Stimulated activated CD8-positive, alpha-beta memory T cell treated with anti-CD3 and anti-CD28 coated beads, Interleukin-4, amount 100 ng/mL, for 1 hour (primary cell): ENCODE results near the gene SUMO3.
"Not testable (repeated sequence)": the region's sequence is repeated elsewhere in the genome, so short reads cannot be mapped to it uniquely, and the experiment has no call there.

ENCODE experiments used
- DNase-seq, 2 donors: peaks; one replicate each; pipeline ENCODE4 v3.0.0-alpha.2; 2020; ENCODE audit warnings: low read depth in 2 of 2, low spot score in 1 of 2

SUMO3 gene

DNA sequence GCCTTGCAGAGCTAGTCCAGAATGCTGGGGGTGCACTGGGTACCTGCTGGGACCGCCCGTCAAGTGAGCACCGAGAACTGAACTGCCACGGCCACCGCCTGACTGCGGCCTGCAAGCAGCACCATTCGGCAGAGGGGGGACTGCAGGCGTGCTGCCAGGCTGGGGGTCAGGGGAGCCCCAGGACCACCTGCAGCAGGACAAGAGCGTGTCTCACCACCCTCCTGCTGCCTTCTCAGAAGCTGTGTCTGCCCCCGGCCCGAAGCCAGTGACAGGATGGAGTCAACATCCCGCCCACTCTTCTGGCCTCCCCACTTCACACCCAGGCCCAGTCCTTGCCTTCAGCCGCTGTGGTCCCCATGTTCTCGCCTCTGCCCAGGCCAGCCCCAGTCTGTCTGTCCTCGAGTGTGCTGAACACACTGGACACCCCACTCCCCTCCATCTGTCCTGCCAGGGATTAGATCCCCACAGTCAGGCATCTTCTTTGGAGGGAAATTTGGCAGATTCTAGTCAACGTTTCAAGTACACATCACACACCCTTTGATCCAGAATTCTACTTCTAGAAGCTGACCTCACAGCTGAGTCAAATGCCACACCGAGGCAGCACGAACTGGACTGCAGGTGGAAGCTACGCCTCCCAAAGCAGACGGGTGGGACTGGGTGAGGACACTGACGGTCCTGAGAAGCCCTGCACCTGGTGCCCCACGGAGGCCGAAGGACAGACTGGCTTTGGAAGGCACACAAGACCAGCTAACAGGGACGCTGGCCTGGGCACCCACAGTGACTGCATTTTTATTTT, 29.6 kb upstream of the SUMO3 start:
- no peak for DNase-seq

DNA sequence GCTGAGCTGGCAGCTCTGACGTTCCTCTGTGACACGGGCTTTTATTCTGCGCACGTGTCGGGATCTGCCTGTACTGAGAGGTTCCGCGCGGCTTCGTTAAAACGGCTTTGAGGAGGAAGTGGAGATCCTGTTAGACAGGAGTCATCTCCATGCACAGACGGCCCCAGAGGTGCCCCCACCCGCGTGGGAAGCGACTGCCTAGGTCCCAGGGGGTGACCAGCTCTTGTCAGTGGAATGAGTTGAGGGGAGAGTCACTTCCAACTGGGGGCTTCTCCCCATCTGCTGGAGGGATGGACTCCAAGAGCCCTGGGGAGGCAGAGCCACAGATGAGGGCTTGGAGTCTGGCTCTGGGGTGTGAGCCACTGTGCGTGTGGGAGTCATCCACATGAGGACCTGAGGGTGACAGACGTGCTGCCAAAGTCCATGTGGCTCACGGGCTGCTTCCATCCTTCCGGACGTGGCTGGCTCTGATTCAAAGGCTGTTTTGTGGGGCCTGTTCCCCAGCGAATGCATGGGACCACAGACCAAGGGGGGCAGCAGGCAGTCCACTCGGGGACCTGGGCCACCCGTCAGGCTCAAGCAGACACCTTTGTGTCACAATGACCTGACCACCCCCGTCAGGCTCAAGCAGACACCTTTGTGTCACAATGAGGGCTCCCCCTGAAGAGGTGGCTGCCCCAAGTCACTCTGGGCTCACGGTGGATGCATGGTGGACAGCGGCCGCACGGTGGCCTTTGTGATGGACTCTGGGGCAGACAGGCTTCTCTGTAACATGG, 28.8 kb upstream of the SUMO3 start:
- DNase-seq = no peak

DNA sequence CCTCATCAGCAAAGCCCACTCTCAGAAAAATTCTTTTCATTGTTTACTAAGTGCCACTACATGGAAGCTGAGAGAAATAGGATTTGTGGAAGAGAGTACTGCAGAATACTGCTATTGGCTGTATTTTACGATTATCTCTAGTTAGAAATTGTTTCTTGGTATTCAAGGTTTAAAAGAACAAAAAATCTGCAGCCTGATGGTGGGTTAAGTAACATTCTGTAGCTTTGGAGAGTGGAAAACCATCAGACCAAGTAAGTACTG, 28.3 kb upstream of the SUMO3 start:
- no peak for DNase-seq

DNA sequence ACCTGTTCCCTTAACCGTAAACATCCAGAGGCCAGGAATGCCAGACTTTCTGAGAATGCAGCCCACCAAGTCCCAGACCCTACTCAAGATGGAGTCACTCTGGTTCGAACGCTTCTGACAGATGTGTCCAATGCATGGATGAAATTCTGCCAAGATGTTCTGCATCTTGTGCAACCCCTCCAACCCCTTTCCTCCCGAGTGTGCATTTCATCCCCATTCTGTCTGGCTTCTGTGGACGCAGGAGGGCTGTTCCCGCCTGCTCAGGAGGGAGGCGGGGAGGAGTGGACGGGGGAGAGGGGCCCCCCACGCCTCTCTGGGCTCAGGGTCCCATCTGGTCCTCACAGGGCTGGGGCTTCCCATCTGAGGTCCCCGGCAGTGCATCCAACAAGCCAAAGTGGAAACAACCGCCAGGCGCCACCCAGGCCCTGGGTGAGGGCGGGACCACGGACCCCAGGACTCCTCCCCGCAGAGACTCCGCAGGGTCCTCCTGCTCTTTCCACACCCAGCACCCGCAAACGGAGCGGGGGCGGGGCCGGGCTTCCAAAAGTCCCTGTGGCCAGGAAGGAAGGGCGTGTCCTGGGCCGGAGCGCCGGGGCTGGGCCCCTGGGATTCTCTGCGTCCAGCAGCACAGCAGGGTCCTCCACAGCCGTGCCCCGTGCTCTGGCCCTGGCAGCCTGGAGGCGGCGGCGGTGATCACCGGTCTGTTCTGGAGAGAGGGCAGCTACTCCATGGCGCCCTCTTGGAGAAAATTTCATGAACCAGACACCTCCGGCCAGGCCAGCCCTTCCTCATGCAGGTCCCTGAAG, 27.8 kb upstream of the SUMO3 start:
- DNase-seq = no peak

DNA sequence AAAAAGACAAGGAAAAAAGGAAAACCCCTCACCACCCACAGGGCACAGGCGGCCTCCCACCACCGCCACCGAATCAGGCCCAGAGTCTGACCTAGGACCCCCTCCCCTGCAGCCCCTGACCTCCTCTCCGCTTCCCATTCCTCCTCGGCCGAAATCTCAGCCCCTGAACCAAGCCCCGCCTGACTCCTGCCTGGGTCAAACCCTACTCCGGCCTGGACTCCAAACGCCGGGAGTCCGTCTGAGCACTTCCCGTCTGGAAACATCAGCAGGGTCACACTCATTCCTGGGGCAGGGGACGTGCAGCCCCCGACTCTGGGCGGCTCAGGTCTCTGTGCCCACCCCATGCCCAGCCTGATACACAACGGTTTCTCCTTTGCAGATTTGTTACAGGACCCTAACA, 26.4 kb upstream of the SUMO3 start:
- DNase-seq = no peak

DNA sequence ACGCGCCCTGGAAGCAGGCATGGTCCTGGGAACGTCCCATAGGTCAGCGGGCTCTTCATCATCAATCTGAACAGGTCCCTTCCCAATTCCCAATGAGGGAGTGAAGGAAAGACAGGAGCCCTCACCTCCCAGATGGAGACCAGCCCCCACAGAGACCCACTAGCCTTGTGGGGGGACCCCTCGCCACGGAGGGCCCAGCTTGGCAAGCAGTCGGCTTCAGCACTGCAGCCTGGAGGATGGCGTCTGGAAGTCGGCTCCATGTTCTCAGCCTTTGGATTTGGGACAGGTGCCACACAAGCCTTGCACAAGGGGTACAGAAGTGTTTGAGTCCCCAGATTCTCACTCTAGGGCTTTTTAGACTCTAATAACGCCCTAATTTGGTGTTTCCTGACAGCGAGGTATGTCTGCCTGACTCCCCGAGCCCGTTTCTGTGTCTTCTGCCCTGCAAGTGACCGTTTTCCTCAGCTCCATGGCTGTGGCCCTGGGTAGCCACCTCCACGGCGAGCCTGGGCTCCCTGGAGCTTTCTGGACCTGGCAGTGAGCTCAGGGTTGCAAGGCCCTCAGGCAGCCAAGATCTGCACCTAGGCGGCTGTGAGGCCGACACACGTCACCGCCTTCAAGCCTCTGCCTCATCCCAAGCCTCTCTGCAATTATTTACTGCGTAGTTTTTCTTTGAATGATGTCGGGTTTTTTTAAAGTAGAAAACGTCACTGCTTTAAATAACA, 25.0 kb upstream of the SUMO3 start:
- no peak for DNase-seq

DNA sequence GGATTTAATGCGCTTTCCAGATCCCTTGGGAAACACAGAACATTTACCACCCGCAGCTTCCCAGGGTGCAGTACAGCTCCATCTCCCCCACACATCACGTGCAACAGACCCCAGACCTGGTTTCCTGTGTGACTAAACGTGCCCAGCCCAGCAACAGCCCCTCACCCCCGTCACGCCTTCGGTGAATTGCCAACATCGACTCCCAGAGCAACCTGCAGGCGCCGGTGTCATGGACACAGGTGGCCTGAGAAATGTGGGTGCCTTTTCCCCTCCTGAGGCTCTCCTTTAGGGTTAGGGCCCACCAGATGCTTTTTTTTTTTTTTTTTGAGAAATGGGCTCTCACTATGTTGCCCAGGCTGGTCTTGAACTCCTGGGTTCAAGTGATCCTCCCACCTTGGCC, 24.2 kb upstream of the SUMO3 start:
- no peak for DNase-seq

DNA sequence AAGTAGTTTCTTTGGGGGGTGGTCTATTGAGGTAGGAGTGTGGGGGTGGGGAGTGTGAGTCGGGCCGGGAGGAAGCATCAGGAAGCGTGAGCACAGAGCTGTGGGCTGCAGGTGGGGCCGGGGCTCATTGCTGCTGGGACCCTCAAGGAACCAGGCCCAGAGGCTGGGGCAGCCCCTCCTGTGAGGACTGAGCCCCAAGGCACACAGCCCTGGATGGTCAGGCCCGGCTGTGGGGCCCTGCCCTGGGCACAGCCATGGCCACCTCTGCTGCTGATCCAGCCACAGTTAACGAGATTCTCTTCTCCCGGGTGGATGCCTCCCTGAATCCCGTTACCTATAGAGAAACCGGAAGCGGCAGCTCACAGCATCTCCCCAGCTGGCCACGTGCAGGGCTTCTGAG, 22.9 kb upstream of the SUMO3 start:
- DNase-seq = no peak

DNA sequence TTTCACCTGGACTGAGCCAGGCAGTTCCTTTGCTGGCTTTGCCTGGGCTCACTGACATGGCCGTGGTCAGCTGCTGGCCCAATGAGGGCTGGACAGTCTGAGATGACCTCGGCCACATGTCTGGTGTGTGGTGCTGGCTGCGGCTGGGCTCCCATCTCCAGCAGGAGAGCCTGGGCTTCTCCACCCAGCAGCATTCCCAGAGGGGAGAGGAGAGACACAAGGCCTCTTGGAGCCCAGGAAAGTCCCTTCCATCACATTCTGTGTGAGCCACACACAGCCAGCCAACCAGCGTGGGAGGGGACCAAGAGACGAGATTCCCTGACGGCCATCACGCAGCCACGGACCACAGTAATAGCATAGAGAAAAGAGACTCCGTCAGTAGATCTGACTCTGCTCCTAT, 21.1 kb upstream of the SUMO3 start:
- DNase-seq = no peak

DNA sequence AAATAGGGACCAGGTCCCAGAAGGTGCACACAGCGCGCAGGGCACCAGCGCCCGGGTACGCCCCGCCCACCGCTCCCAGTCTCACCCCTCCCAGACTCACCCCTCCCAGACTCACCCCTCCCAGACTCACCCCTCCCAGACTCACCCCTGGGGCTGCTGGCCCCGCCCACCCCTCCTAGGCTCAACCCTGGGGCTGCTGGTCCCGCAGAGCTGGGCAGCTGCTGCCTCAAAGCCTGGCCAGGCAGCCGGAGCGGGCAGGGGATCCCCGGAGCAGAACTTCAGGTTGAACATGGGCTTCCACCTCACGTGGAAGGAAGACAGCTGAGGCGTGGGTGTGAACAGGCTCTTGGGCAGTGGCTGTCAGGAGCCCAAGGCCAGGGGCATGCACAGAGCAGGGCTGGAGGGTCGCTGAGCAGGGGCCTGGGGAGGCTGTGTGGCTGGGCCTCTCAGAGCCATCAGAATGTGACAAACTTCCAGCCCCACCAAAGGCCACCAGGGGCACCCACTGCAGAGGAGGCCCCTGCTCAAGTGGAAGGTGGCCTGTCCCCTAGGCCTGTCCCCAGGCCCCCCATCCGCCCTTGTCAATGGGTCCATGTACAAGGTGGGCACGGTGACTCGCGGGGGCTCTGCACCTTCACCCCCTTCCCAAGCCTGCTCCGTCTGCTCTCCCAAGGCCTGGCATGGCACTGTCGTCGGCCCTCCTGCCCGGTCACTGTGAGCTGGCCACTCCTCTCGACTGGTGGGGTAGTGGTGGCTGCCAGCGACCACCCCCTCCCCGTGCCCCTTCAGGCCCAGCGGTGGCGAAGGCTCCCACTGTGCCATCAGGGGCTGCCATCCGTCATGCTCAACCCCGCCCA, 20.4 kb upstream of the SUMO3 start:
- no peak for DNase-seq

DNA sequence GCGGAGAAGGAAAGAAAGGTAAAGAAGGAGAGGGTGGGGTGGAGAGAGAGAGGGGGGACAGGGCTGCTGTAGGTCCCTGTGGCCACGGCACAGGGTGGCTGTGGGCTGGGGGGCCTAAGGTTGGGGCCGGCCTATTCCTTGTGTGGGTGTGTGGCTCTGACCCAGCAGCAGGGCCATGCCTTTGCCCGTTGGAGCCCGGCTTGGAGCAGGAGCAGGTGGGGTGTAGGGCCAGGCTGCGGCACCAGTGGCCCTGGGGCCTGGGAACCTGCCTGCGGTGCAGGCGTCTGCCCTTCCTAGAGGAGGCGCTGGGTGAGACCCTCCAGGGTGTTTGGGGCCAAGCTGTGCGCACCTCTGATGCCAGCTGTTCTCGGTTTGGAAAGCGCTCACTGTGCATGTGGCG, 19.7 kb upstream of the SUMO3 start:
- DNase-seq = no peak

DNA sequence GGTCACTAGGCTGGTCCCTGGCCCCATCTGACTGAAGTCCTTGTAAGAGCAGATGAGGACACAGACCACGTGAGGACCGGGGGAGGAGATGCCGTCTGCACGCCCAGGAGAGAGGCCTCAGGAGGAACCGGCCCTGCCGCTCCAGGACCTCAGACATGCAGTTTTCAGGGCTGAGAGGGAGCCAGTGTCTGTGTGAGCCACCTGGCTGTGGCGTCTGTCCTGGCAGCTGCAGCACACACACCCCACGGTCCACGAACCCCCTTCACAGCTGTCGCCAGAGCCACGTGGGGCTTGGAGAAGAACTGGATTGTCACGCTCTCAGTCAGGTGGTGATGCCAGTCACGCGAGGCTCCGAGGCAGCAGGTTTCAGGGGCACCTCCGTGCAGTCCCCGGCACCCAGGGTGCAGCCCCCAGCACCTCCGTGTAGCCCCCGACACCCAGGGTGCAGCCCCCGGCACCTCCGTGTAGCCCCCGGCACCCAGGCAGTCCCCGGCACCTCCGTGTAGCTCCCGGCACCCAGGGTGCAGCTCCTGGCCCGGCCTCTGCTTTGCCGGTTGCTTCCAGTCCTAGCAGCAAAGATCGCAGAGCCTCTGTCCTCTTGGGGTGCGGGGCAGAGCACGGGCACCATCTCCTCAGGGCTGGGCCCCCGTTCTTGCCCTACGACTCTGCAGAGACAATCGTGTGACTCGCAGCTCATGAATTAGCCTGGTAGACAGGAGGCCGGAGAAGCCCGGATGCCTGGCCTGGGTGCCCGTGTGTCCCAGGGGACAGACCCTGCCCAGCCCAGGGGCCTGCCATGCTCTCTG, 19.0 kb upstream of the SUMO3 start:
- DNase-seq = no peak

DNA sequence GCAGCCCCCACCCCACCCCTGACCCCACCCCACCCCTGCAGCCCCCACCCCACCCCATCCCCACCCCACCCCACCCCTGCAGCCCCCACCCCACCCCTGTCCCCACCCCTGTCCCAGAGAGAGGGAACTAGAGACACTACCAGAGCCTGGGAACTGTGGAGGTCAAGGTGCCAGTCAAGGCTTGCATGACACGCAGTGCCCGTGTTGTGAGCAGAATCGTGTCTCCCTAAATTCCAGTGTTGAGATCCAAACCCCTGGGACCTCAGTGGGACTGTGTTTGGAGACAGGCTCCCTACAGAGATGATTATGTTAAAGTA, 18.4 kb upstream of the SUMO3 start:
- no peak for DNase-seq

DNA sequence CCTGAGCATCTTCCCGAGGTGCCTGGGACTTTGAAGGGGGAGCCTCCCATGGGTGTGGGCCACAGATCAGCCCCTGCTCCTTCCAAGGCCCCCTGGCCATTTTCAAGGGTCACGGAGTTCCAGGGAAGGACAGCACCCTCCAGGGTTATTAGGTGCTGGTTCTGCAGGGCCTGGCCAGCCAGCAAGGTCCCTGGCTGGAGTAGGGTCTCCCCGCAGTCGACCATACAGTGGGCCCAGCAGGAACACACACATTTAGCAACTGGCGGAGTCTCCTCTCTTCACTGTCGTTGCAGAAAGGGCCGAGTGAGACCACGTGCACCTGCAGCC, 17.7 kb upstream of the SUMO3 start:
- no peak for DNase-seq

DNA sequence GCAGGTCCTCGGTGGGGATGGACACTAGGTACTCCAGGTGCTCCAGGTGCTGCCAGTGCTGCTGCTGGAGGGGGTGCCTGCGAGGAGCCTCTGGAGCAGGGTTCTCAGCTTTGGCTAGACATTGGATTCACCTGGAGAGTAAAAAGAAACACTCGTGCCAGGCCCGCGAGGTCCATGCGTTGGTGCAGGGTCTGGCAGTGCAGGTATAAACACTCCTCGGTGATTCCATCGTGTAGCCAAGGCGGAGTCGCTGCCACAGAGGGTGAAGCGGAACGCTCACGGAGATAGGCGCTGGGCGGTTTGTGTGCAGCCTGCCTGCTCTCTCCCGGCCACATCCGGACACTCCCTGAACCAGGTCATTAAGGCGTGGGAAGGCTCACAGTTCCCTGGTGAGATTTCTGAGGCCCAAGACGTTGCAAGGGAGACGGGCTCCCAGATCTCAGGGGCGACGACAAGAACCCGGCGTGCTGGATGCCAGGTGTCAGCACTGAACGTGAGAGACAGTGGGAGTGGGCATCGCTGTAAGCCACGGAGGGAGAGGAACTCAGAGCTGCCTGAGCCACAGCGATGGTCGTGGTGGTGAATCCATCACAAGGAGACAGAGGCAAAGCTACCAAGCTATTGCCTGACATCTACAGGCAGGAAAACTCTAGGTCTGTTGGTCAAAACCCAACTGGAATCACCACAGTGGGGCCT, 17.2 kb upstream of the SUMO3 start:
- no peak for DNase-seq

DNA sequence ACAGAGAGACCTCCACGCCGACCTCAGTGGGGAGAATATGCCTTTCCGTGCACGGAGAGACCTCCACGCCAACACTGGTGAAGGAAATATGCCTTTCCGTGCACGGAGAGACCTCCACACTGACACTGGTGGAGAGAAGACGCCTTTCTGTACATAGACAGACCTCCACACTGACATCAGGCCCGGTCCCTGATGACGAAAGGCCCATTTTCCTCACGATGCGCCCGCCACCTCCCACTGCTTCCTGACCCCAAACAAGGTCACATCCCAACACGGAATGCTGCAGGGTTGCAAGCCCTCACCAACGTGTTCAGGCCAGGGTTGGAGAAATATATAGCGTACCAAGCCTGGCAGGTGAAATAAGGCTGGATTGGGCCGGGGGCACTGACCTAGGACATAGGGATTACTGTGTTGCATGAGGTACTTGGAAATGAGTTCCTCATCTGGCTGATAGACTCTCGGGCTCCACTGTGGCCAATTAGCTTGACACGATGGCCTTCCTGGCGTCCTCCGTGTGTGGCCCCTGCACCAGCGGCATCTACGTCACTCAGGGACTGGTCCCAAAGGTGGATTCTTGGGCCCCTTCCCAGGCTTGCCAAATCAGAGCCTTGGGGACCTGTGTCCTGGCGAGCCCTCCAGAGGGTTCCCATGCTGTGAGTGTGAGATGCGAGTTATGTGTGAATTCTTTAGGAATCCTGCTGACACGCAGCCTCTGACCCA, 16.5 kb upstream of the SUMO3 start:
- no peak for DNase-seq

DNA sequence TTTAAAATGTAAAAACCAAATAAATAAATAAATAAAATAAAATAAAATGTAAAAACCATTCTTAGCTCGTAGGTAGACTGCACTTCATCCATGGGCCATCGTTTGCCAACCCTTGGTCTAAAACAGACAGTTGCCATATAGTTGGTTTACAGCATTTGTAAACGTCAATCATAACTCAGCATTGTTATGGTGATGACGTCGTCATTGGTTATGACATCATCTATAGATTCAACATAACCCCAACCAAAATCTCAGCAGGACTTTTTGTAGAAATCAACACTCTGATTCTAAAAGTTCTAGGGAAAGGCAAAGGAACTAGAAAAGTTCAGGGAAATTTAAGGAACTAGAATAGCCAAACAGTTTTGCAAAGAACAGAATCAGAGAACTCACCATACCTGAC, 15.8 kb upstream of the SUMO3 start:
- DNase-seq = no peak

DNA sequence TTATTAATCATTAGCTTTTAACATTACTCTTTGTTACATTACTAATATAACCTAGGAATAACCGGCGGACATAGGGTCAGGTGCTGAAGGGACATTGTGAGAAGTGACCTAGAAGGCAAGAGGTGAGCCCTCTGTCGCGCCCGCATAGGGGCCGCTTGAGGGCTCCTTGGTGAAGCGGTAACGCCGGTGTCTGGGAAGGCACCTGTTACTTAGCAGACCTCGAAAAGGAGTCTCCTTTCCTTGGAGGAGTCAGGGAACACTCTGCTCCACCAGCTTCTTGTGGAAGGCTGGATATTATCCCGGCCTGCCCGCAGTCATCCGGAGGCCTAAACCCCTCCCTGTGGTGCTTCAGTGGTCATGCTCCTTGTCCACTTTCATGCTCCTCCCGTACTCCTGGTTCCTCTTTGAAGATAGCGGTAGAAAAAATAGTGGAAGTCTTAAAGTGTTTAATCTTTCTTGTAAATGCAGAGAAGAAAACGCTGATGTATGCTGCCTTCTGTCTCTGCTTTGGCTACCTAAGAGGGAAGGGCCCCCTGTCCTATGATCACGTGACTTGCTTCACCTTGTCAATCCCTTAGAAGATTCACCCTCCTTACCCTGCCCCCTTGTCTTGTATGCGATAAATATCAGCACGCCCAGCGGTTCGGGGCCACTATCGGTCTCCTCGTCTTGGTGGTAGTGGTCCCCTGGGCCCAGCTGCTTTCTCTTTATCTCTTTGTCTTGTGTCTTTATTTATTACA, 14.8 kb upstream of the SUMO3 start:
- DNase-seq = not testable (repeated sequence)
